GM18907 (cell line): Measurements from ENCODE around the gene SLC51B.
"Not testable (repeated sequence)": the region's sequence is repeated elsewhere in the genome, so short reads cannot be mapped to it uniquely, and the experiment has no call there.

Experiments used
- ATAC-seq: cut with Tn5 transposase; IDR thresholded peaks from one replicate; pipeline ENCODE4 v1.9.1; 2021; ENCODE audit warnings: mild to moderate bottlenecking, moderate library complexity; ENCODE audit not compliant: unreplicated experiment

The SLC51B gene

GRCh38 chr15:65096481-65097385 is 51.5 kb downstream of the SLC51B start:
- no peak for ATAC-seq

GRCh38 chr15:65097651-65098263 is 52.6 kb downstream of the SLC51B start:
- ATAC-seq: no peak

GRCh38 chr15:65099336-65099735 is 54.1 kb downstream of the SLC51B start:
- ATAC-seq: no peak

- not testable (repeated sequence) for ATAC-seq
Measured at GRCh38 chr15:65099801-65100200, 54.6 kb downstream of the SLC51B start.

GRCh38 chr15:65100442-65100841 is 55.3 kb downstream of the SLC51B start:
- no peak for ATAC-seq

DNA sequence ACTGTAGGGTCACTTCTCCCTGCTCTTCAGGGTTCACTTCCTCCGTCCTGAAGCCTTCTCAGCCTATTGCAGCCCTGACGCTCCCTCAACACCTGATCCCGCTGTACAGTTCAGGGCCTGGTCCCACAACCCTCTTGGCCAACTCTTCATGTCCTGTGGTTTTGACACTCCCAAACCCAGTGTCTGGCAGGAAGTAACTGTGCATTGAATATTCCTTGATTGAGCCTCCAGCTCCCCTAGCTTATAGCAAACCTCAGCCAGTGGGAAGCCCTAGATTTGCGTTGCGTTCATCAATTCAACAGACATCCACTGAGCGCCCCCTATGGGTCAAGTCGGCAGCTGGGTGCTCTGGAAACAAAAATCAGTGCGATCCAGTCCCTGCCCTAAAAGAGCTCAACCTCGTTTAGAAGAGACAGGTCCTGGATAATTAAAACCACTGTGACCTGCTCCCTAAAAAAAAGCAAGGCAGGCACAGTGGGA is 56.3 kb downstream of the SLC51B start:
- ATAC-seq: no peak

GRCh38 chr15:65101891-65102708 is 56.9 kb downstream of the SLC51B start:
- ATAC-seq: no peak

DNA sequence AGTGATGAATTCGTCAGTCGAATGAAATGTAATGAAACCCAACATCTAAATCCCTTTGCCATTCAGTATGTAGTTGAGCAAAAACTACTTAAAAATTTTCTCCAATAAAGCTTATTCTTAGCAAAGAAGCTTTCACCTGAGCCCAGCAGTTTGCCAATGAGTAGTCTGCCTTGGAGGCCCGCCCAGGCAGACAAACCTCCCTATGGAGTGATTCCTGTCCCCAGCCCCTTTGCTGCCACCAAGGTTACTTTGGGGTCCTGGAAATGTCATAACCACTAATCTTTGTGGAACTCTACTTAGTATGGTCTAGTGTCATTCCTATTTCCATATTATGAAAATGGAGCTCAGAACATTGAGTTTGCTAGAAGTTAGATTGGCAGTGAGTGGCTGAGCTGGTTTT is 57.7 kb downstream of the SLC51B start:
- no peak for ATAC-seq
